Thoracic aorta (tissue), 2 donors: ENCODE results near the gene IFT81. TPM values are rescaled to one million over a fixed set of nuclear protein-coding genes. Genes with fewer than 3 reads are reported as not detected.
A peak's percentile ranks its signal among the peaks of the same experiment; 100 is the strongest.

Experiments
- ATAC-seq: fragments of 150-250 bp; one replicate; pipeline ENCODE4 v1.8.0; 2017; ENCODE audit warnings: low read depth; ENCODE audit not compliant: insufficient number of reproducible peaks, low FRiP score
- DNase-seq: peaks from one replicate; pipeline ENCODE4 v3.0.0-alpha.2; 2020; ENCODE audit warnings: low spot score
- H3K27ac ChIP-seq, 2 donors: fragments of 200-600 bp; sonication (generic); 1 replicate in 1 of 2; 2 replicates in 1 of 2; pipeline ENCODE4 v1.5.1; 2016; ENCODE audit warnings: mild to moderate bottlenecking in 2 of 2, moderate library complexity in 2 of 2
- H3K27me3 ChIP-seq: fragments of 200-600 bp; sonication (generic); replicated peaks from 2 replicates; pipeline ENCODE4 v1.6.0; 2016; ENCODE audit warnings: mild to moderate bottlenecking; ENCODE audit not compliant: insufficient read depth
- H3K36me3 ChIP-seq: fragments of 200-600 bp; sonication (generic); one replicate; pipeline ENCODE4 v1.5.1; 2016
- H3K4me1 ChIP-seq, 2 donors: fragments of 200-600 bp; sonication (generic); 1 replicate in 1 of 2; 2 replicates in 1 of 2; pipeline versions ENCODE4 v1.5.1 to v1.6.0; 2016; ENCODE audit warnings: low read depth in 2 of 2, mild to moderate bottlenecking in 1 of 2; ENCODE audit not compliant: control insufficient read depth in 1 of 2
- H3K4me3 ChIP-seq: fragments of 200-600 bp; sonication (generic); 2 replicates; pipeline ENCODE4 v1.5.1; 2016; ENCODE audit warnings: mild to moderate bottlenecking
- H3K9me3 ChIP-seq: fragments of 200-600 bp; sonication (generic); 2 replicates; pipeline ENCODE4 v1.5.1; 2016
- total RNA-seq, 2 donors: library from RNA; depleted of rRNA; stranded (reverse); fragments of >200 nt; gene quantifications; one replicate each; pipeline versions ENCODE4 v1.1.0 to v1.2.3, GENCODE V29; 2016
- TF ChIP-seq, protein P1 (sequence below): fragments of 200-600 bp; sonication (generic); IDR thresholded peaks from one replicate; pipeline ENCODE4 v1.5.1; 2019; ENCODE audit warnings: antibody characterized with exemption

Gene IFT81
- total RNA-seq, 2 donors from 2014 or later: 9.3 to 17.4 TPM

DNA sequence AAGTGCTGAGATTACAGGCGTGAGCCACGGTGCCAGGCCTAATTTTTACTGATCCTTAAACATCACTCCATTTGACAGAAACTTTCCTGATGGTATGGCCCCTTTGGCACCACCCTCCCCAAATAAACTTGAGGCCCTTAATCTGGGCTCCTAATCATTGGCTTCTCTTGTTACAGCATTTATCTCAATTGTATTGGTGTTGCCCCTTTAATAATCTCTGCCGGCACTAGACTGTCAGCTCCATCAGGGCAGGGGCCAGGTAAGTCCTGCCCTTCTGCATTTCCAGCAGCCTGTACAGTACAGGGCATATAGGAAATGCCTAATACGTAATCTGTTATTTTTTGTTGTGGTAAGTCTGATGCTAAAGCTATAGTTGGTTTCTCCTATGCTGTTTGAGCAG is 1.2 kb upstream of the IFT81 start:
- H3K27ac ChIP-seq: no peak overlapping the region
- H3K4me1 ChIP-seq: peaks cover 14 to 42% of the 10 kb centered on the region in 2 donors
- TF ChIP-seq, protein P1, sequence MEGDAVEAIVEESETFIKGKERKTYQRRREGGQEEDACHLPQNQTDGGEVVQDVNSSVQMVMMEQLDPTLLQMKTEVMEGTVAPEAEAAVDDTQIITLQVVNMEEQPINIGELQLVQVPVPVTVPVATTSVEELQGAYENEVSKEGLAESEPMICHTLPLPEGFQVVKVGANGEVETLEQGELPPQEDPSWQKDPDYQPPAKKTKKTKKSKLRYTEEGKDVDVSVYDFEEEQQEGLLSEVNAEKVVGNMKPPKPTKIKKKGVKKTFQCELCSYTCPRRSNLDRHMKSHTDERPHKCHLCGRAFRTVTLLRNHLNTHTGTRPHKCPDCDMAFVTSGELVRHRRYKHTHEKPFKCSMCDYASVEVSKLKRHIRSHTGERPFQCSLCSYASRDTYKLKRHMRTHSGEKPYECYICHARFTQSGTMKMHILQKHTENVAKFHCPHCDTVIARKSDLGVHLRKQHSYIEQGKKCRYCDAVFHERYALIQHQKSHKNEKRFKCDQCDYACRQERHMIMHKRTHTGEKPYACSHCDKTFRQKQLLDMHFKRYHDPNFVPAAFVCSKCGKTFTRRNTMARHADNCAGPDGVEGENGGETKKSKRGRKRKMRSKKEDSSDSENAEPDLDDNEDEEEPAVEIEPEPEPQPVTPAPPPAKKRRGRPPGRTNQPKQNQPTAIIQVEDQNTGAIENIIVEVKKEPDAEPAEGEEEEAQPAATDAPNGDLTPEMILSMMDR: no peak
- H3K9me3 ChIP-seq: no peaks in the 10 kb centered on the region
- no peaks in the 10 kb centered on the region for H3K36me3 ChIP-seq
- H3K4me3 ChIP-seq: no peak overlapping the region
- H3K27me3 ChIP-seq: no peaks in the 10 kb centered on the region
- DNase-seq (no peak), ATAC-seq (no peak)

DNA sequence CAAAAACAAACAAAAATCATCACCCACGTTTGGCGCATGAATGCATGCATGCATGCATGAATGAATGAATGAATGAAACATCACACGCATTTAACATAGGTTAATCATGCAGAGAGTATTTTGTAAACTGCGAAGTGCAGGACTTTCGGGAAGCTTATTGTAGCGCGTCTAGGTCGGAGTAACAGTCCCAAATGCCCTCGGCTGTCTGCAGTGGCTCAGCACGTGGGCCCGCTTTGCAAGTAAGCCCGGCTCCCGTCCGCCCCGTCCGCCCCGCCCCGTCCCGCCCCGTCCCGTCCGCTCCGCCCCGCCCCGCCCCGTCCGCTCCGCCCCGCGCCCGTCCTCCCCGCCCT is 263 bp upstream of the IFT81 start:
- Histone ChIP-seq H3K4me1 (peaks cover 14 to 35% of the 10 kb centered on the region in 2 donors), H3K9me3 (no peaks in the 10 kb centered on the region), H3K27me3 (no peaks in the 10 kb centered on the region), H3K36me3 (no peaks in the 10 kb centered on the region), H3K27ac (no peak overlapping the region), H3K4me3 (peak overlapping the region; percentile 92)
- no peak for DNase-seq
- no peak for ATAC-seq
- TF ChIP-seq, protein P1: no peak

DNA sequence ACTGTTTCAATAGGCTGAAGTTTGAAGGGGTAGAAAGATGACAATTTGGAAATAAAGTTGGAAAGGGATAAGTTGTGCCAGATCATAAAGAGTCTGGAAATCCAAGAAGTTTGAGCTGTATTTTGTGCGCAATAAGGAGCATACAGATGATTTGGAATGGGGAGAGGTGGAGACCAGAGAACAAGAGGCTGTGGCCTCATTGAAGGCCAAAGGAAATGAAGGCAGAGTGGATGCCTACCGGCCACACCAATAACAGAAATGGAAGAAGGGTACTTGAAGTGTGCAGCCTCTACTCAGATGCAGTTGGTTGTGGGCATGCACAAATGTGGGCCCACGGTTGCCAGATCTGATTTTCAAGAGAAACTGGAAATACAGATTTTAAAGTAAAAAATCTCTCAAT is 2.4 kb downstream of the IFT81 start:
- H3K9me3 ChIP-seq: no peaks in the 10 kb centered on the region
- no peaks in the 10 kb centered on the region for H3K27me3 ChIP-seq
- no peaks in the 10 kb centered on the region for H3K36me3 ChIP-seq
- peaks cover 14 to 35% of the 10 kb centered on the region in 2 donors for H3K4me1 ChIP-seq
- TF ChIP-seq, protein P1: no peak
- peak overlapping the region; percentile 7 to 81 for H3K27ac ChIP-seq
- no peak overlapping the region for H3K4me3 ChIP-seq
- no peak for DNase-seq
- no peak for ATAC-seq

DNA sequence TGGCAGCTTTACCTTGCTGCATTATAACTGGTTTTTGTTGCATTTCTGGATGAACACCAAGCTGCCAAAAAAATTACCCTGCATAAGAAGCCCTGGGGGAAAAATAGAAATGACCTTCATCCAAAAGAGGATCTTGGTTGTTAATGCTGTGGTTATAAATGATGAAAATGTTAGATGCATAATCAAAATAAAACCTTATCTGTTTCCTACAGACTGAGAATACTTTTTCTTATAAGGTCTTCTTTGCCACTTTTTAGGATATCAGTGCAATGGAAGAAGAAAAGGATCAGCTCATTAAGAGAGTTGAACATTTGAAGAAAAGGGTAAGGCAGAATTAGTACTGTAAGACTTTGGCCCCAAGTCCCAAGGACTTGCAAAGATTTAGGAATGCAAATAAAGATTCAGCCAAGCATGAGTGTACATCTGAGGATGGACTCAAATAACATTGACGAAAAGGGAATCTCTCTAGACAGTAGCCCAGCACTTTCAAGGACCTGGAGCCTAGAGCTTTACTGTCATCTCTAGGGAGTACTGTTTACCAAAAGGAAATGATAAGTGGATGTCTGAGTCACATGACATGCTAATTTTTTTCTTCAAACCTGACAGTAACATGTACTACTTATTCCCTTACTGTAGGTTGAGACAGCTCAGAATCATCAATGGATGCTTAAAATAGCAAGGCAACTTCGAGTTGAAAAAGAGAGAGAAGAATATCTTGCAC is 10.7 kb downstream of the IFT81 start:
- peaks cover 8 to 29% of the 10 kb centered on the region in 2 donors for H3K4me1 ChIP-seq
- TF ChIP-seq, protein P1: no peak
- H3K27ac ChIP-seq: peak overlapping the region; percentile 13 to 39
- H3K27me3 ChIP-seq: no peaks in the 10 kb centered on the region
- no peak overlapping the region for H3K4me3 ChIP-seq
- no peaks in the 10 kb centered on the region for H3K9me3 ChIP-seq
- DNase-seq (no peak), ATAC-seq (no peak)
- peaks cover 10% of the 10 kb centered on the region for H3K36me3 ChIP-seq

DNA sequence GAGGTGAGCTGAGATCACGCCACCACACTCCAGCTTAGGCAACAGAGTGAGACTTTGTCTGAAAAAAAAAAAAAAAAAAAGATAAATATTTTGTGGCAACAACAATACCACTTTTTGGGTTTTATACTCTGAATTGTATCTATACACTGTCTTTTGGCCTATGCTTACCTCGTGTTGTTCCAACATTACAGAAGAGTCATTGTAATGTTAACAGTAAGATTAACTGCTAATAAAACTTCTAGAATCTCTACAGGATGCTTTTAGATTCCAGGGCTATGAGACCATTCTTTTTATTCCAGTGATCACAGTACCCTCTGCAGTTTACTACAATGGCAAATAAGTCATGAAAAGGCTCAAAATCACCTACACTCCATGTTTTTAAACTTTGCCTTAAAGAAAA is 11.6 kb downstream of the IFT81 start:
- peak overlapping the region; percentile 13 to 39 for H3K27ac ChIP-seq
- ATAC-seq: no peak

More for the DNA sequence above, 11.6 kb downstream of the IFT81 start:
- Histone ChIP-seq H3K36me3 (peaks cover 10% of the 10 kb centered on the region), H3K27me3 (no peaks in the 10 kb centered on the region), H3K9me3 (no peaks in the 10 kb centered on the region), H3K4me3 (no peak overlapping the region), H3K4me1 (peaks cover 8 to 29% of the 10 kb centered on the region in 2 donors)
- no peak for DNase-seq
- TF ChIP-seq, protein P1: no peak
